OCI-LY1 (cell line): ENCODE data around the gene IQSEC1.

ENCODE experiments used
- CTCF ChIP-seq: fragments of 200-600 bp; sonication (generic), shearing (Covaris generic); IDR thresholded peaks from 2 replicates; pipeline ENCODE4 v1.5.1; 2017; ENCODE audit warnings: mild to moderate bottlenecking, antibody characterized with exemption, low read length, moderate library complexity, mixed read lengths
- EZH2 ChIP-seq: fragments of 200-600 bp; sonication (generic), shearing (Covaris generic); IDR thresholded peaks from 2 replicates; pipeline ENCODE4 v1.8.0; 2017; ENCODE audit warnings: borderline replicate concordance, mixed run types, mild to moderate bottlenecking, antibody characterized with exemption, low read length, moderate library complexity, mixed read lengths

- TF ChIP-seq CTCF (peak; percentile 91), EZH2 (no peak)
Observed at GRCh38 chr3:12891985-12892839, 181.0 kb downstream of the IQSEC1 start.
